HT-29 (cell line): Measurements from ENCODE around the gene CDC42BPA. TPM values are rescaled to one million over a fixed set of nuclear protein-coding genes. Genes with fewer than 3 reads are reported as not detected.

Experiments used
- DNase-seq: peaks from one replicate; pipeline ENCODE4 v3.0.0-alpha.2; 2015; ENCODE audit warnings: low spot score
- total RNA-seq: library from RNA; depleted of rRNA; stranded (reverse); fragments of >200 nt; shearing (Covaris generic); gene quantifications from 2 replicates; pipeline ENCODE4 v1.2.3, GENCODE V29; 2014

Gene CDC42BPA
- total RNA-seq, 1 experiment from 2014 or later = 17.9 TPM

DNA sequence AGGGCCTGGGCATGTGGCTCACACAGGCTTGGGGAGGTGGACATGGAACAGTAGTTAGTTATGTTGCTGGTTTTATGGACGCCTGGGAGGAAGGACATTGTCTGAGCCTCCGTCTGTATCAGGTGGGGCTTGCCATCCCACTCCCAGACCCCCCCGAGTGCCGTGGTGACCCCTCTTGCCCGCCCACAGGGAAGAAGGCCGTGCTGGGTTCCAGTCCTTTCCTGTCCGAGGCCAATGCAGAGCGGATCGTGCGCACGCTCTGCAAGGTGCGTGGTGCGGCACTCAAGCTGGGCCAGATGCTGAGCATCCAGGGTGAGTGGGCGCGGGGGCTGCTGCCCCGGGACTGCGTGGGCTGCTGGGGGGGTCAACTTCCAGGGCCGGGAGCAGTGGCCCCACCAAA, 336.5 kb downstream of the CDC42BPA start:
- no peak for DNase-seq

DNA sequence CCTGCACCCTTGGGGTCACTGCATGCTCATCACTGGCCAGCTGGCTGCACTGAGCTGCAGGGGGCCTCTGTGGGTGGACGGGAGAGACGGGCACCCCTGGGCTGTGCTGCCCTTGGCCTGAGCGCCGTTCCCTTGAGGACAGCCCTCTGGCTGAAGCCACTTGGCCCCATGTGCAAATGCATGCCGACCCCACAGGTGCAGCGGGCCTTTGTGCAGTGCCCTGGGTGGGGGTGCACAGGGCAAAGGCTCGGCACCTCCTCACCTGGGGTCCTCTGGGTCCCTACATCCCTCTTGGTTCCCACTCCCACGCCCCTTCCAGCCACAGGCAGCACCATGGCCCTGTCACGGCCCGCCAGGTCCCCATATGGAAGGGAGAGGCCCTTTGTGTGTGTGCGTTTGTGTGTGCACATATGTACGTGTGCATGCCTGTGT, 336.9 kb downstream of the CDC42BPA start:
- no peak for DNase-seq

DNA sequence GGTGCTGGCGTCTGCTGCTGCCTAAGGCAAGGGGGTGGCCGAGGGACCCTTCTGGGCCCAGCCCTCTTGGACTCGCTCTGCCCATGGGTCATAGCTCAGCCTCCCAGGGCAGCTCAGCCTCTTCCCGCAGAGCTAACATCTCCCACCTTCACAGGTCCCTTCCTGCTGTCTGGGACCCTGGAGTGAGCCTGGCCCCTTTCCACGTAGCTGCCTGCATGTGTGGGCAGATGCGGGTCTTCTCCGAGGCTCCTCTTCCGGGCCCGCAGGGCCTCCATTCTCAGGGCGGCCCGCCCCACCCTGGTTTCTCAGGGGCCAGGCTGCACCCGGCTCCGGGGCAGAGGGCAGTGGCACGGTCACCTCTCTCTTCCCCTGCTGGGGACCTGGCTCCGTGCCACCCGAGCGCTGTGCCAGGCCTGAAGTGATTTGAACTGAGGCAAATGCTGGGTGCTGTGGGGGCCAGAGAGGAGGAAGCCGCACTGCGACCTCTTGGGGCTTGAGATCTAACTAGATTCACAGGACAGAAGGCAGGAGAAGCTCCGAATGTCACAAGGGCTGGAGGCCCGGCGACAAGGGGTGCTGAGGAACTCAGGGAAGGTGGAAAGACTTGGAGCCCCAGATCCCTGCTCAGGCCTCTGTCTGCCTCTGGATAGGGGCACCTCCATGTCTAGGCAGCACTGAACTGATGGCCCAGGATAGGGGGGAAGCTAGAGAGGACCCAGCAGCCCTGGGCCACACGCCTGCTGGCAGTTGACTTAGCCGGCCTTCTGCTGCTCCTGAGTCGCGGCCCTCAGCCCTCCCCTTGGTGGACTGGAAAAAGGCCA, 337.5 kb downstream of the CDC42BPA start:
- DNase-seq = no peak

DNA sequence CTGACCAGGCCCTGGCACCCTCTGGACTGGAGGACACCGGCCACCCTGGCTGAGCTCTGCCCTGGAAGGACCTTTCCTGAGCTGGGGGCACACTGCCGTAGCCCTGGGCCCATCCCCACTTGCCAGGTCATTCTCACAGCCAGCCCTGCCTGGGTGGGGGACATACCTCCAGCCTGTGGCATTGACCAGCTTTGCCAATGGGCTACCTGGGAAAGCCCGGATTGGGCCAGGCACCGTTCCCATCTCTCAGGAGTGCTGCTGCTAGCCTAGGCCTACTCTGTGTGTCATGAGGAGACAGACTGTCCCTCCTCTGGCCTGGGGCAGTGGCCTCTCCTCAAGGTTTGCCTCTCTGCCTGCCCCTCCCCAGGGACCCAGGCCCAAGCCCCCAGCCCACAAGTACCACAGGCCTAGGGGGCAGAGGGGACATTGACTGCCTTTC, 338.2 kb downstream of the CDC42BPA start:
- no peak for DNase-seq

DNA sequence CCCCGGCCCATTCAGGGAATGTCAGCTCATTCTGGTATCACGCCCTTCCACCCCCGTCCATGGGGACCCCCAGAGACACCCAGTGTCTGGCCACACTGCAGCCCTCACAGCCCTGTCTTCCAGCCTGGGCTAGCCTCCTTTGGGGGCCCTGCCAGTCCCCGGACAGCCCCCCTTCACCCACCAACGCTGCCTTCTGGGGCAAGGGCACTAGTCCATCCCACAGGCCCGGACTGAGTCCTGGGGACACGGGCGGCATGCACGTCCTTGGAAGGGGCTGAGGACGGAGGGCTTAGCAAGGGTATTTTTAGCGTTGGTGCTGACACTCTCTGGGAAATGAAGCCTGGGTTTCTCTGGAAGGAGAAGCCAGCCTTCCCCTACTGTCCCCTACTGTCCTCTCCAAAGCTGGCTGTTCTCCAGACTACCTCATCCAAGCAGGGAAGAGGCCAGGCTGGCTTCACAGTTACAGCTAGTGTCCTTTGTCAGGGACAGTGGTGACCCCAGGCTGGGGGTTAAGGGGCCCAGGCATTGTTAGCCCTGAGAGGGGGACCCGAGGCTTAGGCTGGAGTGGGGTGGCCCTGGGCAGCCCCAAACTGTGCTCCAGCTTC, 338.7 kb downstream of the CDC42BPA start:
- no peak for DNase-seq

DNA sequence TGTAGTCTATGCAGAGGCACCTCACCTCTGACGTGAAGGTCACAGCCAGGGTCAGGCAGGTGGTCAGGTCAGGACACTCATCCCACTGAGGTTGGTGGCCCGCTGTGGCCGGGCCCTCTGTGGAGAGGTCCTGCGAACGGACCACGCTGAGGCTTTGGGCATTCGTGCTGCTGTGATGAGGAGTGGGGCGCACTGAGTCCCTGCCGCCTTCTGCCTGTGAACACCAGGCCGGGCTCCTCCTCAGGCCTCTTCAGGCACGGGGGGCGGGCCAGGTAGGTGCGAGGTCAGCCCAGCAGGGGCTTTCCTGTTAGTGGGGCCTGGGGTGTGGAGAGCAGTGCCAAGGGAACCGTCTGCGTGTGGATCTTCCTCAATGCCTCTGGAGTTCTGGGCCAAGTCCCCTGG, 339.2 kb downstream of the CDC42BPA start:
- no peak for DNase-seq

DNA sequence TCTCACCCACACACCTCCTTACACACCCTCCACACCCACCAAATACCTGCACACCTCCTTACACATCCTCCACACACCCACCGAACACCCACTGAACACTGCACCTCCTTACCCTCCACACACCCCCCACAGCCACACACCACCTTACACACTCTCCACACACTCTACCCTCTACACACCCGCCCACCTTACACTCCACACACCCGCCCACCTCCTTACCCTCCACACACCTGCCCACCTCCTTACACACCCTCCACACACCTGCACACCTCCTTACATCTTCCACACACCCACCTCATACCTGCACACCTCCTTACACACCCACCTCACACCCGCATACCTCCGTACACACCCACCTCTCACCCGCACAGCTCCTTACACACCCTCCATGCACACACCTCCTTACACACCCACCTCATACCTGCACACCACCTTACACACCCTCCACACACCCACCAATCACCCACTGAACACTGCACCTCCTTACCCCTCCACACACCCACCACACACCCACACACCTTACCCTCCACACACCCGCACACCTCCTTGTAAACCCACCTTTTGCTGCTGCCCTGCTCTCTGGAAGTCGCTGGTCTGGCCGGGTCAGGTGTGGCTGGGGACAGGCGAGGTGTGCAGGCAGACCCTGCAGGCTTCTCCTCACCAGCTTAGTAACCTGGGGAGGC, 339.7 kb downstream of the CDC42BPA start:
- no peak for DNase-seq

DNA sequence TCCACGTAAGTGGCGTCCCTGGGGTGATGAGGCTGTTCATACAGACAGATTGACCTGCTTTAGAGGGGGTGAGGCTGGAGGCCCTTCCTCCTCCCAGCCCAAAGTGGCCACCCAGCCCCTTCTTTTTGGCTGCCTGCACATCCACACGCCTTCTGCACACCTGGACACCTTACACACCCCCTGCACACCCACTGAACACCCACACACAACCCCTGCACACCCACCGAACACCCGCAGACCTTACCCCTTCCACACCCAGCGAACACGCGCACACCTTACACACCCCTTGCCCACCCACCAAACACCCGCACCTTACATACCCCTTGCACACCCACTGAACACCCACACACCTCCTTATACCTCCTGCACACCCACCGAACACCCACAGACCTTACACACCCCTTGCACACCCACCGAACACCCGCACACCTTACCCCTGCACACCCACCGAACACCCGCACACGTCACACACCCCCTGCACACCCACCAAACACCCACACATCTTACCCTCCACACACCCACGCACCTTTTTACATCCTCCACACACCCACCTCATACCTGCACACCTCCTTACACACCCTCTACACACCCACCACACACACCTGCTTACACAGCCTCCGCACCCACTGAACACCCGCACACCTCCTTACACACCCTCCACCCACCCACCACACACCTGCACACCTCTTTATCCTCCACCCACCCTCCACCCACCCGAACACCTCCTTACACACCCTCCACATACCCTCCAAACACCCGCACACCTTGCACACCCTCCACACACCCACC, 340.5 kb downstream of the CDC42BPA start:
- DNase-seq = no peak

DNA sequence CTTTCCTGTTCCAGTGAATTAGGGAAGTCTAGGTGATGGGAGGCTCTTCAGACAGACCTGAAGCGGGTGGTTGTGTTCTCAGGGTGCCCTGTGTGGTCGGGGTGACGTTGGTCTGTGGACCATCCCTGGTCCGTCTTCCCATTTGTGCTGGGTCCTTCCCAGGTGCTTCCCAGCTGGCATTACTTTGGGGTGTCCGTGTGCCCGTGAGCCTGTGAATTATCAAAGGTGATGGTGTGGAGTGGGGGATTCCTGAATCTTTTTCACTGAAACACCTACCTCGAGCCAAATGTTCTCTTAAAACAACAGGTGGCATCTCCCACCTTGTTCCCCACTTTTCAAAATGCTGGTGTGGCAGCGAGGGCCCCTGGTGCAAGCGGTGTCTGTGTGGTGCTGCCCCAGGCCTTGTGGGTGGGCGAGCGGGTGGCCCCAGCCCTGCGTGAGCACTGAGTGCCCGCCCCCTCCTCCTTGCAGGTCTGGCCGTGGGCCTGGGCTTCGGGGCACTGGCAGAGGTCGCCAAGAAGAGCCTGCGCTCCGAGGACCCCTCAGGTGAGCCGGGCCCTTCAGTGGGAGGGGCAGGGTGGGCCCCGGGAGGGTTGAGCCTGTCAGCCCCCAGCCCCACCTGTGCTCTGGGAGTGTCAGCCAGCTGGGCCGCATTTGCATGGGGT, 341.2 kb downstream of the CDC42BPA start:
- DNase-seq = no peak

DNA sequence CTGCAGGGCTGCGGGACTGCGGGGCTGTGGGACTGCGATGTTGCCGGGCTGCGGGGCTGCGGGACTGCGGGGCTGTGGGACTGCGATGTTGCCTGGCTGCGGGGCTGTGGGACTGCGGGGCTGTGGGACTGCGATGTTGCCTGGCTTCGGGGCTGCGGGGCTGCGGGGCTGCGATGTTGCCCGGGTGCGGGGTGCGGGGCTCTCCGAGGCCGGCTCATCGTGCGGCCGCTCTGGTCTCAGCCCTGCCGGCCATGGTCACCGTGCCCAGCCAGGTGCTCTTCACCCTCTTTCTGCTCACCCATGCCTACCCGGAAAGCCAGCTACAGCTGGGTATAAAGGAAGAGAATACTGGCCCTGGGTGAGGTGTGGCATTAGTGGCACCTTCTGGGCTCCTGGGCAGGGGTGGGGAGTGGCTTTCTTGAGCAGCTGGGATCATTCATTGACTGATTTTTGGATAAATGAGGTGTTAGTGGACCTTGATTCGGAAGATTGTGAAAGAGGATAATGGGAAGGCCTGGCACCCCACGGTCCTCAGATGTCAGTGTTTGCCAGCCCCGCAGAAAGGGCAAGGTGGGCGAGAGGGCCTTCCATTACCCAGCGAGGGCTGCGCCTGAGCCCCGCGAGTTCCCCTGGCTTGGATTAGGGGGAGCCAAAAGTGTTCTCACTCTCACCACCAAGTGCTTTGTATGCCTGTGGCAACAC, 341.9 kb downstream of the CDC42BPA start:
- DNase-seq = no peak

DNA sequence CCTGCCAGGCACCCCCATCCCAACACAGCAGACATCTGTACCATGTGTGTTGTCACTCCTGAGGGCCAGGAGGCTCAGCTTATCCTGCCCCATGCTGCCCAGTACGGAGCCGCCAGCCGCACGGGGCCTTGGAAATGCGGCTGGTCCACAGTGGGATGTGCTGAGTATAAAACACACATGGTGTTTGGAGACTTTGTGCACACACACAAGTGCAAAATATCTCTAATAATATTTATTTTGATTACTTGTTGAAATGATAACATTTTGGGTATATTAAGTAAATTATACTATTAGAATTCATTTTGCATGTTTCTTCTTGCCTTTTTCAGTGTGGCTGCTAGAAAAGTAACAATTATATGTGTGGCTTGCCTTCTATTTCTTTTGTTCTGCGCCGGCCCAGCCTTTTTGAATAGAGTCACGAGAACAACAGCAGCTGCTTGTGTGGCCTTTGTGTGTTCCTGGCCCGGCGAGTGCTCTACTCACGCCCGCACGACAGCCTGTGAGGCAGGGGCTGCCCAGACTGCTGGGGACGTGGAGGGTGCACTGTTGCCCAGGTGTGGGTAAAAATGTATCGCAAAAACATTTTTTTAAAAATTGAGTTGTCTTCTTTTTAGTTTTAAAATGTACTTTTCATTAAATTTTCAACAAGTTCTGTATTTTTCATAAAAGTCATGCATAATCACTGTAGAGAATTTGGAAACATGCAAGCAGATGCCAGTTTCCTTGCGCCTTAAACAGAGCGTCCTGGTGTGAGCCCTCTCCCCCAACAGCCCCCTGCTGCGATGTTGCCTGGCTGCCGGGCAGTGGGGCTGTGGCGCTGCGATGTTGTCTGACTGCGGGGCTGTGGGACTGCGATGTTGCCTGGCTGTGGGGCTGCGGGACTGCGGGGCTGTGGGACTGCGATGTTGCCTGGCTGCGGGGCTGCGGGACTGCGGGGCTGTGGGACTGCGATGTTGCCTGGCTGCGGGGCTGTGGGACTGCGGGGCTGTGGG, 342.7 kb downstream of the CDC42BPA start:
- DNase-seq = no peak

DNA sequence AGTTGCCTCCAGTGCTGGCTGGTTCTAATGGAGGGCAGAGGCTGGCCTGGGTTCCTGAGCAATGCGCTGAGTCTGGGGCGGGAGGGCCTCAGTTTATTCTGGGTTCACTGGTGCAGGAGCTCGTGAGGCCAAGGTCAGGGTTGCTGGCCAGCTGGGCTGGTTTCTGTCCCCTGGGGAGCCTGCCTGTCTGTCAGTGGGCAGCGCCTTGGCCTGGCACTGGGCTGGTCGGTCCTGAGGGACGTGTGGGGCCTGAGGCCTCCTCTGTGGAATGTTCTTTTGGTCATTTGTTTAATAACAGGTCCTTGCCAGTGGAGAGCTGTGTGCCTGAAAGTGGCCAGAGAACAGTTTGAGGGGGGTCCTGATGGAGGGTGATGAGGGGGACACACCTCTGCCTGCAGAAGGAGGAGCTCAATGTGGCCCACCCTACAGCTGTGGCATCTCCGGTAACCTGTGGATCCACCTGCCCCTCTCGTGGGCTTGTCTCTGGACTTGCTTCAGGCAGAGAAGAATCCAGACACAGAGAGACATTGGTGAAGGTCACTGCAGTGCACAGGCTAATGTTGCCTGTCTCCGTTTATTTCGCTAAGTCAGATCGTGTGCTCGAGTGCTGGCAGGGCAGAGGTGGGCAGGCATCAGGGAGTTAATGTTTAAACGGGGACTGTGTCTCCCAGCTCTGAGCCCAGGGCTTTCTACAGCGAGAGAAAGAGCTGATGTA, 343.6 kb downstream of the CDC42BPA start:
- no peak for DNase-seq

DNA sequence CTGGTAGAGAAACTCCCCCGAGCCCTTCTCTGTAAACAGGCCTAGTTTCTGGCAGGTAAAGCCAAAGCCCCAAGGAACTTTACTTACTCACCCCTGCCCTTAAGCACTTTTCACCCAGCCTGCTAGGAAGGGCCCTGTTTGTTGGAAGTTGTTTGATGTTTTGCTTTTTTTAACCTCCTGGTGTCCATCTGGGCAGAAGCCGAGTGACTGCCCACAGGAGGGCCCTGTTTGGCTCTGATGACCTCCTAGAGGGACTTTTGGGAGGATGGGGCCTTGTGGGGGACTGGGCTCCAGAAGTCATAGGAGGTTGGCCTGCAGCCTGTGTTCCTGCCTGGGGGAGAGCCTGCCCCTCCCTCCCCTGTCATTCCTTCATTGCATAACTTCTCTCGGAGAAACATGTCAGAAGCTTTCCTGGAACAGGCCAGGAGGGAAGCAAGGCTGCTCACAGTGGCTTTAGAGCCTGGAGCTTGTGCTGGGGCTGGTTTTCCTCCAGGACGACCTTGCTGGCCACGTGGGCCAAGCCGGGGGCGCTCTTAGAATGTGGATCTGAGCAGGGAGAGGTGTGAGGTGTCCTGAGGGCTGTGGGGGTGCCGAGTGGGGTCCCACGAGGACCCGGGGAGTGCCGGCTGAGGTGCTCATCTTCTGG, 344.3 kb downstream of the CDC42BPA start:
- DNase-seq = no peak

DNA sequence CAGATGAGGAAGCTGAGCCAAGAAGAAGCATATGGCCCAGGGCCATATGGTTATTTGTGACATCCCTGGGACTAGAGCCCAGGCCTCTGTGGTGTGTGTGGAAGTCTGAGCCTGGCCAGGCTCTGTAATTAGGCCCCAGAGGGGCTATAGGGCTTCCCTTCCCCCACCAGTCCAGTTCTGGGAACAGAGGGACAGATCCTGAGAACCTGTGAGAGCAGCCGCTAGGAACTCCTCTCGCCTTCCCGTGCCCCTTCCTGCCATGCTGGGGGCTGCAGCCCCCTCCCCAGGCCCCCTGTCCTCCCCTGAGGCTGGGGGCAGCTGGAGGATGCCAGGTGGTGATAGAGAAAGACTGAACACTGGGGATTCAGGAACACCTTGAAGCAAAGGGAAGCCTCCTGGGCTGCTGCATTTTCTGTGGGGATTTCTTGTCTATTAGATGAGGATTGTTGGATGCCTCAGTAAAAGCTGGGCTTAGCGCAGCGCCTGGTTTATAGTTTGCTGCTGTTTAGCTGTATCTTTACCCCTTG, 344.9 kb downstream of the CDC42BPA start:
- no peak for DNase-seq

DNA sequence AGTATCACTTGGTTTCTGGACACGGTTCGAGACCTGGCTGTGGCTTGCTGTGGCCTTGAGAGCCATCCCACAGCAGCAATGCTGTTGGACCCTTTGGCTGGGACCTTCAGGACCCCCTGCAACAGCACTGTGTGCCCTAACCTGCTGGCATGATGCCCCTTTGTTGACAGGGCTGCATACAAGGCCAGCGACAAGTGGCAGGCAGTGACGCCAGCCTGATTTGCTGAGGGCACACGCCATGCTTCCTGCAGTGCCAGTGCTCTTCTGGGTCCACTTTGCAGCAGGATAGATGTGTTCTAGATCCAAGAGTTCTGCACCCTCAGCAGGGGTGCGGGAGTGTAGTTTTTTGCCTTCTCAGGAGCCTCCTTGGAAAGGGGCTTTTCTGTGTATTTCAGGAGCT, 345.4 kb downstream of the CDC42BPA start:
- no peak for DNase-seq

DNA sequence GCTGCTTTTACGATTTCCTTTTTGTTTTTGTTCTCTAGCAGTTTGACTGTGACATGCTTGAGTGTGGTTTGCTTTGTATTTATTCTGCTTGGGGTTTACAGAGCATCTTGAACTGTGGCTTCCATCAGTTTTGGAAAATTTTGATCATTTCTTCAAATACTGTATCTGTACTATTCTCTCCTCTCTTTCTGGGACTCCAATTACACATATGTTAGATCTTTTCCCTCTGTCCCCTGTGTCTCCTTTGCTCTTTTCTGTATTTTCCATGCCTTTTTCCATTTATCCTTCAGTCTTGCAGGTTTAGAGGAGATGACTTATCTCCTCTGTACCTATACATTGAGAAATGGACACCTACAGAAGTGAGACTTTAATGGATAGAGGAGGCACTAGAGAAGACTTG, 346.5 kb downstream of the CDC42BPA start:
- no peak for DNase-seq

DNA sequence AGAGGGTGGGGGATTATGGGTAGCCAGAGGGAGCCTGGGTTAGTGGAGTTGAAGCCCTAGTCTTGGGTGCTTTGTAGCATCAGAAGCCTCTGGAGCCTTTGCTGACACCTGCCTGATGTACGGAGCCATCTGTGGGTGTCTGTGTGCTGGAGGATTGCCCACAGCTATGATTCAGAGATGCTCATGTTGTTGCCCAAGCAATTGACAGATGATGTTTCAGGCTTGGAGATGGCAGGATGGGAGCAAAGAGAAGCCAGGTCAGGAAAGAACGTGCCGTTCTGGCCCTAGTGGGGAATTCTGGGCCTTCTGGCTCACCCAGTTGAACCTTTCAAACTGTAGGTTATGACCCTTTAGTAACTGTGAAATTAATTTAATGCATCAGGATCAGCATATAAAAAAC, 350.6 kb downstream of the CDC42BPA start:
- no peak for DNase-seq

DNA sequence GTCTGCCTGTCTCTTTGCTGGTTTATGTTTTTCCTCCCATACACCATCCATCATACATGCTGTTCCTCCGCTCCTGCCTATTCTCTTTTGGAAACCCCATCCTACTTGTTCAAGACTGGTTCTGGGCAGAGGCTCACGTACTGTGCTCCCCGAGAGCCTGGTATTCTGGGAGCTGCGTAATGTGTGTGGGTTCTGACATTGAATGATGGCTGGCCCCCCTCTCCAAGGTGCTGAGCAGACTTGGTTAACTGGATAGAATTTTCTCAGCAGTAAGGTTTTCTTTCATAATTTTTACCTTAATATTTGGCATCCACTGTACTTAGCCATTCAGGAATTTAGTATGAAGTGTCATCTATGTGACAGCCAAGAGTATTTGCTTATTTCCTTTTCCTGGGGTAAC, 351.6 kb downstream of the CDC42BPA start:
- no peak for DNase-seq
